HepG2 (cell line): ENCODE results near the gene CLDN15. TPM values are rescaled to one million over a fixed set of nuclear protein-coding genes. Genes with fewer than 3 reads are reported as not detected.

Source experiments
- ARNT ChIP-seq: fragments of 450-650 bp; IDR thresholded peaks from 2 replicates; pipeline ENCODE4 v1.6.1; 2017
- CHCHD3 ChIP-seq: sonication (generic); formaldehyde crosslinking; IDR thresholded peaks from 2 replicates; pipeline ENCODE4 v1.8.0; 2022; ENCODE audit warnings: mild to moderate bottlenecking, missing genetic modification reagents, moderate library complexity
- IRX3 ChIP-seq: sonication (generic); formaldehyde crosslinking; IDR thresholded peaks from 2 replicates; pipeline ENCODE4 v1.8.1; 2023; ENCODE audit warnings: mild to moderate bottlenecking, low read depth, missing genetic modification reagents, borderline replicate concordance
- SALL2 ChIP-seq: sonication (generic); formaldehyde crosslinking; IDR thresholded peaks from 2 replicates; pipeline ENCODE4 v1.8.1; 2023; ENCODE audit warnings: mild to moderate bottlenecking, missing genetic modification reagents, inconsistent platforms
- SRF ChIP-seq: IDR thresholded peaks from 2 replicates; pipeline ENCODE4 v1.6.1; 2011; ENCODE audit warnings: mild to moderate bottlenecking, low read depth, low read length, moderate library complexity
- TCF7L2 ChIP-seq: IDR thresholded peaks from 2 replicates; pipeline ENCODE4 v1.6.1; 2011; ENCODE audit warnings: mild to moderate bottlenecking, low read depth, low read length, moderate library complexity
- ZBTB38 ChIP-seq: sonication (generic); formaldehyde crosslinking; IDR thresholded peaks from 2 replicates; pipeline ENCODE4 v1.5.1; 2020; ENCODE audit warnings: mild to moderate bottlenecking, missing genetic modification reagents
- polyA plus RNA-seq, 8 experiments: library from polyadenylated mRNA; depleted of rRNA in 3 of 8; stranded (reverse) in 7 of 8; unstranded in 1 of 8; fragments of >200 nt; fragmentation: Illumina TruSeq in 4 of 8; extraction: Trizol in 4 of 8; gene quantifications; 2 replicates each; pipeline versions ENCODE4 v1.2.1 to v1.2.3, GENCODE V29; 2011 to 2016; ENCODE audit warnings: low read depth in 4 of 8, missing spikeins in 1 of 8, mixed read lengths in 1 of 8; ENCODE audit not compliant: insufficient read depth in 1 of 8
- total RNA-seq, 5 experiments: library from RNA; depleted of rRNA; stranded (reverse); fragments of >200 nt; fragmentation: Illumina TruSeq; extraction: Trizol; gene quantifications; 2 replicates each; pipeline ENCODE4 v1.2.3, GENCODE V29; 2016; ENCODE audit warnings: low read depth in 1 of 5
- TF ChIP-seq, protein P1 (sequence below): sonication (generic); formaldehyde crosslinking; IDR thresholded peaks from 2 replicates; pipeline ENCODE4 v1.5.0; 2020; ENCODE audit warnings: missing genetic modification reagents
- TF ChIP-seq, protein P2 (sequence below): sonication (generic); formaldehyde crosslinking; IDR thresholded peaks from 2 replicates; pipeline ENCODE4 v1.4.0; 2020; ENCODE audit warnings: missing genetic modification reagents
- TF ChIP-seq, protein P3 (sequence below): sonication (generic); formaldehyde crosslinking; IDR thresholded peaks from 2 replicates; pipeline ENCODE4 v1.8.0; 2022; ENCODE audit warnings: missing genetic modification reagents, mild to moderate bottlenecking, moderate library complexity, borderline replicate concordance
- TF ChIP-seq, protein P4 (sequence below): sonication (generic); formaldehyde crosslinking; IDR thresholded peaks from 2 replicates; pipeline ENCODE4 v1.4.0; 2020; ENCODE audit warnings: missing genetic modification reagents, borderline replicate concordance
- TF ChIP-seq, protein P5 (sequence below): sonication (generic); formaldehyde crosslinking; conservative IDR thresholded peaks from 2 replicates; pipeline ENCODE4 v1.8.0; 2022; ENCODE audit warnings: missing genetic modification reagents
- TF ChIP-seq, protein P6 (sequence below): sonication (generic); formaldehyde crosslinking; IDR thresholded peaks from 2 replicates; pipeline ENCODE4 v1.4.0; 2020; ENCODE audit warnings: missing genetic modification reagents

CLDN15 gene
- total and polyA plus RNA-seq, 2 of the 13 experiments (the other 11 are each of a cell fraction or from before 2014, with no cell fraction given) = 7.1 to 17.8 TPM

DNA sequence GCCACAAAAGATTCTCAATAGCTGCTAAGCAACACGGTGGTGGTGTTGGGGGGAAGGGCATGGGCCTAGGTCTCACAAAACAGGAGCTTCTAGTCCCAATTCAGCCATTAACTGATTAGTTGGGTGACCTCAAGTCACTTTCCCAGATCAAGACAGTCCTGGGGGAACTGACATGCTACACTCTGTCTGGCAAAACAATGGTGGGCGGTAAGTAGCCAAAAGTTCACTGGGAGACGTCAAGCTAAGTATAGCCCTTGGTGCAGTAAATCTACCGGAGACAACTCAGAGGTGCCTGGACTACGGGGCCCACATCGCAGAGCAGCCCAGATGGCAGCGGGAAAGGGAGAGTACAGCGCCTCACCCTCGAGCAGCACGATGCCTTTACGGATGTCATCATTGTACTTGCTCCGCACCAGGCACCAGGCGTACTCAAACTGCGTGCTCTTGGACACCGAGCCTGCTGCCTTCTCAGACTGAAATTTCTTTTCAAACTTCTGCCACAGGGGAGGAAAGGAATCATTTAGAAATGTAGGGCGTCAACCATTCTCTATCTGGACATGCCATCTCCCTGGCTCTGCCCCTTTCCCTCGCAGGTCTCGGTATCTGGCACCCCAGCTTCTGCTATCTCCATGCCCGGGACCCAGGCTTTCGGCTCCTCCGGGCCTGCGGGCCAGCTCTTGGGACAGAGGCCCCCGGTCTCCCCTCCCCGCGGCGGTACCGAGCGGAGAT is 6.2 kb upstream of the CLDN15 start (continued):
- TF ChIP-seq, protein P1, sequence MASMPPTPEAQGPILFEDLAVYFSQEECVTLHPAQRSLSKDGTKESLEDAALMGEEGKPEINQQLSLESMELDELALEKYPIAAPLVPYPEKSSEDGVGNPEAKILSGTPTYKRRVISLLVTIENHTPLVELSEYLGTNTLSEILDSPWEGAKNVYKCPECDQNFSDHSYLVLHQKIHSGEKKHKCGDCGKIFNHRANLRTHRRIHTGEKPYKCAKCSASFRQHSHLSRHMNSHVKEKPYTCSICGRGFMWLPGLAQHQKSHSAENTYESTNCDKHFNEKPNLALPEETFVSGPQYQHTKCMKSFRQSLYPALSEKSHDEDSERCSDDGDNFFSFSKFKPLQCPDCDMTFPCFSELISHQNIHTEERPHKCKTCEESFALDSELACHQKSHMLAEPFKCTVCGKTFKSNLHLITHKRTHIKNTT (CRISPR knock-in tag) = no peak
- TF ChIP-seq, protein P2, sequence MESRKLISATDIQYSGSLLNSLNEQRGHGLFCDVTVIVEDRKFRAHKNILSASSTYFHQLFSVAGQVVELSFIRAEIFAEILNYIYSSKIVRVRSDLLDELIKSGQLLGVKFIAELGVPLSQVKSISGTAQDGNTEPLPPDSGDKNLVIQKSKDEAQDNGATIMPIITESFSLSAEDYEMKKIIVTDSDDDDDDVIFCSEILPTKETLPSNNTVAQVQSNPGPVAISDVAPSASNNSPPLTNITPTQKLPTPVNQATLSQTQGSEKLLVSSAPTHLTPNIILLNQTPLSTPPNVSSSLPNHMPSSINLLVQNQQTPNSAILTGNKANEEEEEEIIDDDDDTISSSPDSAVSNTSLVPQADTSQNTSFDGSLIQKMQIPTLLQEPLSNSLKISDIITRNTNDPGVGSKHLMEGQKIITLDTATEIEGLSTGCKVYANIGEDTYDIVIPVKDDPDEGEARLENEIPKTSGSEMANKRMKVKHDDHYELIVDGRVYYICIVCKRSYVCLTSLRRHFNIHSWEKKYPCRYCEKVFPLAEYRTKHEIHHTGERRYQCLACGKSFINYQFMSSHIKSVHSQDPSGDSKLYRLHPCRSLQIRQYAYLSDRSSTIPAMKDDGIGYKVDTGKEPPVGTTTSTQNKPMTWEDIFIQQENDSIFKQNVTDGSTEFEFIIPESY = peak; percentile 93
- TF ChIP-seq TCF7L2 (no peak), ARNT (no peak), SRF (0 out of 2 replicates have a peak, but pooled peaks have one; percentile 19), CHCHD3 (CRISPR knock-in tag) (peak; percentile 61; the same call in 1 of the 2 replicates), IRX3 (CRISPR knock-in tag) (no peak), ZBTB38 (peak; percentile 89), SALL2 (CRISPR knock-in tag) (0 out of 2 replicates have a peak, but pooled peaks have one; percentile 16)
- TF ChIP-seq, protein P3, sequence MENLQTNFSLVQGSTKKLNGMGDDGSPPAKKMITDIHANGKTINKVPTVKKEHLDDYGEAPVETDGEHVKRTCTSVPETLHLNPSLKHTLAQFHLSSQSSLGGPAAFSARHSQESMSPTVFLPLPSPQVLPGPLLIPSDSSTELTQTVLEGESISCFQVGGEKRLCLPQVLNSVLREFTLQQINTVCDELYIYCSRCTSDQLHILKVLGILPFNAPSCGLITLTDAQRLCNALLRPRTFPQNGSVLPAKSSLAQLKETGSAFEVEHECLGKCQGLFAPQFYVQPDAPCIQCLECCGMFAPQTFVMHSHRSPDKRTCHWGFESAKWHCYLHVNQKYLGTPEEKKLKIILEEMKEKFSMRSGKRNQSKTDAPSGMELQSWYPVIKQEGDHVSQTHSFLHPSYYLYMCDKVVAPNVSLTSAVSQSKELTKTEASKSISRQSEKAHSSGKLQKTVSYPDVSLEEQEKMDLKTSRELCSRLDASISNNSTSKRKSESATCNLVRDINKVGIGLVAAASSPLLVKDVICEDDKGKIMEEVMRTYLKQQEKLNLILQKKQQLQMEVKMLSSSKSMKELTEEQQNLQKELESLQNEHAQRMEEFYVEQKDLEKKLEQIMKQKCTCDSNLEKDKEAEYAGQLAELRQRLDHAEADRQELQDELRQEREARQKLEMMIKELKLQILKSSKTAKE (CRISPR knock-in tag) = no peak
- TF ChIP-seq, protein P4, sequence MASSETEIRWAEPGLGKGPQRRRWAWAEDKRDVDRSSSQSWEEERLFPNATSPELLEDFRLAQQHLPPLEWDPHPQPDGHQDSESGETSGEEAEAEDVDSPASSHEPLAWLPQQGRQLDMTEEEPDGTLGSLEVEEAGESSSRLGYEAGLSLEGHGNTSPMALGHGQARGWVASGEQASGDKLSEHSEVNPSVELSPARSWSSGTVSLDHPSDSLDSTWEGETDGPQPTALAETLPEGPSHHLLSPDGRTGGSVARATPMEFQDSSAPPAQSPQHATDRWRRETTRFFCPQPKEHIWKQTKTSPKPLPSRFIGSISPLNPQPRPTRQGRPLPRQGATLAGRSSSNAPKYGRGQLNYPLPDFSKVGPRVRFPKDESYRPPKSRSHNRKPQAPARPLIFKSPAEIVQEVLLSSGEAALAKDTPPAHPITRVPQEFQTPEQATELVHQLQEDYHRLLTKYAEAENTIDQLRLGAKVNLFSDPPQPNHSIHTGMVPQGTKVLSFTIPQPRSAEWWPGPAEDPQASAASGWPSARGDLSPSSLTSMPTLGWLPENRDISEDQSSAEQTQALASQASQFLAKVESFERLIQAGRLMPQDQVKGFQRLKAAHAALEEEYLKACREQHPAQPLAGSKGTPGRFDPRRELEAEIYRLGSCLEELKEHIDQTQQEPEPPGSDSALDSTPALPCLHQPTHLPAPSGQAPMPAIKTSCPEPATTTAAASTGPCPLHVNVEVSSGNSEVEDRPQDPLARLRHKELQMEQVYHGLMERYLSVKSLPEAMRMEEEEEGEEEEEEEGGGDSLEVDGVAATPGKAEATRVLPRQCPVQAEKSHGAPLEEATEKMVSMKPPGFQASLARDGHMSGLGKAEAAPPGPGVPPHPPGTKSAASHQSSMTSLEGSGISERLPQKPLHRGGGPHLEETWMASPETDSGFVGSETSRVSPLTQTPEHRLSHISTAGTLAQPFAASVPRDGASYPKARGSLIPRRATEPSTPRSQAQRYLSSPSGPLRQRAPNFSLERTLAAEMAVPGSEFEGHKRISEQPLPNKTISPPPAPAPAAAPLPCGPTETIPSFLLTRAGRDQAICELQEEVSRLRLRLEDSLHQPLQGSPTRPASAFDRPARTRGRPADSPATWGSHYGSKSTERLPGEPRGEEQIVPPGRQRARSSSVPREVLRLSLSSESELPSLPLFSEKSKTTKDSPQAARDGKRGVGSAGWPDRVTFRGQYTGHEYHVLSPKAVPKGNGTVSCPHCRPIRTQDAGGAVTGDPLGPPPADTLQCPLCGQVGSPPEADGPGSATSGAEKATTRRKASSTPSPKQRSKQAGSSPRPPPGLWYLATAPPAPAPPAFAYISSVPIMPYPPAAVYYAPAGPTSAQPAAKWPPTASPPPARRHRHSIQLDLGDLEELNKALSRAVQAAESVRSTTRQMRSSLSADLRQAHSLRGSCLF (CRISPR knock-in tag) = no peak
- TF ChIP-seq, protein P5, sequence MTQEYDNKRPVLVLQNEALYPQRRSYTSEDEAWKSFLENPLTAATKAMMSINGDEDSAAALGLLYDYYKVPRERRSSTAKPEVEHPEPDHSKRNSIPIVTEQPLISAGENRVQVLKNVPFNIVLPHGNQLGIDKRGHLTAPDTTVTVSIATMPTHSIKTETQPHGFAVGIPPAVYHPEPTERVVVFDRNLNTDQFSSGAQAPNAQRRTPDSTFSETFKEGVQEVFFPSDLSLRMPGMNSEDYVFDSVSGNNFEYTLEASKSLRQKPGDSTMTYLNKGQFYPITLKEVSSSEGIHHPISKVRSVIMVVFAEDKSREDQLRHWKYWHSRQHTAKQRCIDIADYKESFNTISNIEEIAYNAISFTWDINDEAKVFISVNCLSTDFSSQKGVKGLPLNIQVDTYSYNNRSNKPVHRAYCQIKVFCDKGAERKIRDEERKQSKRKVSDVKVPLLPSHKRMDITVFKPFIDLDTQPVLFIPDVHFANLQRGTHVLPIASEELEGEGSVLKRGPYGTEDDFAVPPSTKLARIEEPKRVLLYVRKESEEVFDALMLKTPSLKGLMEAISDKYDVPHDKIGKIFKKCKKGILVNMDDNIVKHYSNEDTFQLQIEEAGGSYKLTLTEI (CRISPR knock-in tag) = no peak
- TF ChIP-seq, protein P6, sequence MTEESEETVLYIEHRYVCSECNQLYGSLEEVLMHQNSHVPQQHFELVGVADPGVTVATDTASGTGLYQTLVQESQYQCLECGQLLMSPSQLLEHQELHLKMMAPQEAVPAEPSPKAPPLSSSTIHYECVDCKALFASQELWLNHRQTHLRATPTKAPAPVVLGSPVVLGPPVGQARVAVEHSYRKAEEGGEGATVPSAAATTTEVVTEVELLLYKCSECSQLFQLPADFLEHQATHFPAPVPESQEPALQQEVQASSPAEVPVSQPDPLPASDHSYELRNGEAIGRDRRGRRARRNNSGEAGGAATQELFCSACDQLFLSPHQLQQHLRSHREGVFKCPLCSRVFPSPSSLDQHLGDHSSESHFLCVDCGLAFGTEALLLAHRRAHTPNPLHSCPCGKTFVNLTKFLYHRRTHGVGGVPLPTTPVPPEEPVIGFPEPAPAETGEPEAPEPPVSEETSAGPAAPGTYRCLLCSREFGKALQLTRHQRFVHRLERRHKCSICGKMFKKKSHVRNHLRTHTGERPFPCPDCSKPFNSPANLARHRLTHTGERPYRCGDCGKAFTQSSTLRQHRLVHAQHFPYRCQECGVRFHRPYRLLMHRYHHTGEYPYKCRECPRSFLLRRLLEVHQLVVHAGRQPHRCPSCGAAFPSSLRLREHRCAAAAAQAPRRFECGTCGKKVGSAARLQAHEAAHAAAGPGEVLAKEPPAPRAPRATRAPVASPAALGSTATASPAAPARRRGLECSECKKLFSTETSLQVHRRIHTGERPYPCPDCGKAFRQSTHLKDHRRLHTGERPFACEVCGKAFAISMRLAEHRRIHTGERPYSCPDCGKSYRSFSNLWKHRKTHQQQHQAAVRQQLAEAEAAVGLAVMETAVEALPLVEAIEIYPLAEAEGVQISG (CRISPR knock-in tag) = no peak
